ENCODE data around the gene ATP8A2.

DNA sequence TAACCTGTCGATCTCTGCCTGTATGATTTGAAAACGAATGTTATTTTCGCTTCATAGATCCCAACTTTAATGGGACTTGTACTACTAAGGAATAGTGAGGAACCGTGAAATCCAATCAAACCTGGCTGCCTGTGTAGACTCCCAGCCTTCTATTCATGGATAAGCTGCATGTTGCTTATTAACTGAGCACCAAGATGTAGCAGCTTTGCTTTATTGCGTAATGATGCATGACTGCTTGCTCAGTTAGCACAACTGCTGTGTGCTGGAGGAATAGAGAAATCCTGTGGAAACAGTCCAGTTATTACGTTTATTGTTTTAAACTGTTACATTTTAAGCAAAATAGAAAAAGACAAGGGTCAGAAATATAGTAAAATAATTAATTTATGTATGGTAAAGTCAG, 571.9 kb downstream of the ATP8A2 start:
- TF ChIP-seq, protein P1, sequence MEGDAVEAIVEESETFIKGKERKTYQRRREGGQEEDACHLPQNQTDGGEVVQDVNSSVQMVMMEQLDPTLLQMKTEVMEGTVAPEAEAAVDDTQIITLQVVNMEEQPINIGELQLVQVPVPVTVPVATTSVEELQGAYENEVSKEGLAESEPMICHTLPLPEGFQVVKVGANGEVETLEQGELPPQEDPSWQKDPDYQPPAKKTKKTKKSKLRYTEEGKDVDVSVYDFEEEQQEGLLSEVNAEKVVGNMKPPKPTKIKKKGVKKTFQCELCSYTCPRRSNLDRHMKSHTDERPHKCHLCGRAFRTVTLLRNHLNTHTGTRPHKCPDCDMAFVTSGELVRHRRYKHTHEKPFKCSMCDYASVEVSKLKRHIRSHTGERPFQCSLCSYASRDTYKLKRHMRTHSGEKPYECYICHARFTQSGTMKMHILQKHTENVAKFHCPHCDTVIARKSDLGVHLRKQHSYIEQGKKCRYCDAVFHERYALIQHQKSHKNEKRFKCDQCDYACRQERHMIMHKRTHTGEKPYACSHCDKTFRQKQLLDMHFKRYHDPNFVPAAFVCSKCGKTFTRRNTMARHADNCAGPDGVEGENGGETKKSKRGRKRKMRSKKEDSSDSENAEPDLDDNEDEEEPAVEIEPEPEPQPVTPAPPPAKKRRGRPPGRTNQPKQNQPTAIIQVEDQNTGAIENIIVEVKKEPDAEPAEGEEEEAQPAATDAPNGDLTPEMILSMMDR (IDR thresholded peaks at IDR 0.05), result no peak
- no peak for TF ChIP-seq POLR2AphosphoS5 (IDR thresholded peaks at IDR 0.05)
